Measurements from ENCODE around the gene MRPS17.

The MRPS17 gene

GRCh38 chr7:55973747-55974250 lies 22.1 kb downstream of the MRPS17 start:
- DNase-seq, result no peak

- peak; percentile 45 for DNase-seq
Measured at GRCh38 chr7:55975988-55976633, 24.4 kb downstream of the MRPS17 start.

GRCh38 chr7:55977831-55978230 lies 26.2 kb downstream of the MRPS17 start:
- peak; percentile 11 for DNase-seq

GRCh38 chr7:55980266-55980665 lies 28.6 kb downstream of the MRPS17 start:
- DNase-seq, result no peak

GRCh38 chr7:55983537-55983936 lies 31.9 kb downstream of the MRPS17 start:
- no peak for DNase-seq

- no peak for DNase-seq
Measured at GRCh38 chr7:55992346-55992745, 40.7 kb downstream of the MRPS17 start.

- no peak for DNase-seq
Measured at GRCh38 chr7:55996856-55997500, 45.3 kb downstream of the MRPS17 start.

- no peak for DNase-seq
Measured at GRCh38 chr7:56003749-56004148, 52.1 kb downstream of the MRPS17 start.
